Mesendoderm (in vitro differentiated cells): Measurements from ENCODE around the gene CXCR1.
"Not testable (repeated sequence)": the region's sequence is repeated elsewhere in the genome, so short reads cannot be mapped to it uniquely, and the experiment has no call there.

Experiments
- DNase-seq: peaks from one replicate; pipeline ENCODE4 v3.0.0; 2013
- H2AK5ac ChIP-seq: 2 replicates; pipeline ENCODE4 v1.6.1; 2013; ENCODE audit warnings: low read length, inconsistent platforms
- H2BK120ac ChIP-seq: 2 replicates; pipeline ENCODE4 v1.6.1; 2013; ENCODE audit warnings: low read depth, mild to moderate bottlenecking, low read length, moderate library complexity, mixed read lengths
- H2BK15ac ChIP-seq: replicated peaks from 2 replicates; pipeline ENCODE4 v1.6.1; 2013; ENCODE audit warnings: low read depth, mild to moderate bottlenecking, moderate library complexity
- H2BK5ac ChIP-seq: 2 replicates; pipeline ENCODE4 v1.6.1; 2013; ENCODE audit warnings: low read length, inconsistent platforms
- H3K18ac ChIP-seq: 2 replicates; pipeline ENCODE4 v1.6.1; 2013; ENCODE audit warnings: mild to moderate bottlenecking, low read length, mixed read lengths
- H3K23ac ChIP-seq: one replicate; pipeline ENCODE4 v1.6.1; 2013; ENCODE audit warnings: low read length
- H3K27ac ChIP-seq: 2 replicates; pipeline ENCODE4 v1.5.1; 2013; ENCODE audit warnings: low read depth, mild to moderate bottlenecking, inconsistent platforms, low read length, moderate library complexity
- H3K27me3 ChIP-seq: 2 replicates; pipeline ENCODE4 v1.6.1; 2013; ENCODE audit warnings: low read length, control low read depth, mild to moderate bottlenecking, inconsistent platforms; ENCODE audit not compliant: insufficient read depth, poor library complexity
- H3K36me3 ChIP-seq: 2 replicates; pipeline ENCODE4 v1.6.1; 2013; ENCODE audit warnings: low read length, inconsistent platforms; ENCODE audit not compliant: control insufficient read depth, insufficient read depth
- H3K4ac ChIP-seq: one replicate; pipeline ENCODE4 v1.6.1; 2013; ENCODE audit warnings: low read depth, mild to moderate bottlenecking, low read length, moderate library complexity
- H3K4me1 ChIP-seq: 2 replicates; pipeline ENCODE4 v1.6.1; 2013; ENCODE audit warnings: low read depth, low read length, inconsistent platforms; ENCODE audit not compliant: control insufficient read depth
- H3K4me2 ChIP-seq: 2 replicates; pipeline ENCODE4 v1.6.1; 2013; ENCODE audit warnings: low read length
- H3K4me3 ChIP-seq: 2 replicates; pipeline ENCODE4 v1.5.1; 2013; ENCODE audit warnings: mild to moderate bottlenecking, low read length
- H3K56ac ChIP-seq: one replicate; pipeline ENCODE4 v1.6.1; 2013; ENCODE audit warnings: low read length
- H3K79me1 ChIP-seq: 2 replicates; pipeline ENCODE4 v1.6.1; 2013; ENCODE audit warnings: low read length, inconsistent platforms
- H3K79me2 ChIP-seq: 2 replicates; pipeline ENCODE4 v1.6.1; 2013; ENCODE audit warnings: mild to moderate bottlenecking, low read length; ENCODE audit not compliant: control insufficient read depth, insufficient read depth
- H3K9ac ChIP-seq: 2 replicates; pipeline ENCODE4 v1.6.1; 2013; ENCODE audit warnings: low read length, inconsistent platforms
- H4K5ac ChIP-seq: one replicate; pipeline ENCODE4 v1.6.1; 2013; ENCODE audit warnings: low read length
- H4K8ac ChIP-seq: one replicate; pipeline ENCODE4 v1.6.1; 2013; ENCODE audit warnings: low read depth, mild to moderate bottlenecking, control low read depth, low read length, moderate library complexity
- WGBS: extraction: QIAGEN DNeasy Blood & Tissue Kit; methylation state at CpG from one replicate; pipeline ENCODE4 v1.1.7; 2013; ENCODE audit warnings: low lambda C conversion rate, missing lambda C conversion rate; ENCODE audit not compliant: insufficient coverage; ENCODE audit errors: extremely low coverage; 5-methylcytosine and 5-hydroxymethylcytosine counted together

CXCR1 gene

DNA sequence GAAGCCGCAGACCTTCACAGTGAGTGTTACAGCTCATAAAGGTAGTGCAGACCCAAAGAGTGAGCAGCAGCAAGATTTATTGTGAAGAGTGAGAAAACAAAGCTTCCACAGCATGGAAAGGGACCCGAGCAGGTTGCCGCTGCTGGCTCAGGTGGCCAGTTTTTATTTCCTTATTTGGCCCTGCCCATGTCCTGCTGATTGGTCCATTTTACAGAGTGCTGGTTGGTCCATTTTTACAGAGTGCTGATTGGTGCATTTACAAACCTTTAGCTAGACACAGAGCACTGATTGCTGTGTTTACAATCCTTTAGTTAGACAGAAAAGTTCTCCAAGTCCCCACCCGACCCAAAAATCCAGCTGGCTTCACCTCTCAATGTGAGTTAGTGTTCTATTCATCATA is 45.0 kb downstream of the CXCR1 start:
- not testable (repeated sequence) for H3K4me1 ChIP-seq, H3K9ac ChIP-seq, H2AK5ac ChIP-seq, DNase-seq, H3K18ac ChIP-seq, H3K36me3 ChIP-seq, H3K79me1 ChIP-seq, H3K4me2 ChIP-seq, H2BK5ac ChIP-seq, H4K5ac ChIP-seq, H3K4ac ChIP-seq, H3K79me2 ChIP-seq, H3K56ac ChIP-seq, H3K27me3 ChIP-seq, H2BK15ac ChIP-seq, H2BK120ac ChIP-seq, H3K23ac ChIP-seq, H3K4me3 ChIP-seq, H4K8ac ChIP-seq, H3K27ac ChIP-seq
- no CpG with 5 or more reads among the region's 4 CpGs for WGBS
